H1 (cell line): ENCODE results near the gene SLC16A5. TPM values are rescaled to one million over a fixed set of nuclear protein-coding genes. Genes with fewer than 3 reads are reported as not detected.

Source experiments
- ASH2L ChIP-seq: fragments of 200-600, 300-600 bp; sonication (generic); IDR thresholded peaks from one replicate; pipeline ENCODE4 v1.7.1; 2017; ENCODE audit warnings: low read length
- BCL11A ChIP-seq, 2 experiments: IDR thresholded peaks; one replicate each; pipeline ENCODE4 v1.6.1; 2011; ENCODE audit warnings: low read depth in 2 of 2, low read length in 2 of 2, mild to moderate bottlenecking in 2 of 2
- CTBP2 ChIP-seq: IDR thresholded peaks from 2 replicates; pipeline ENCODE4 v1.7.0; 2011; ENCODE audit warnings: borderline replicate concordance, mild to moderate bottlenecking, moderate library complexity, mixed read lengths, low read length; ENCODE audit not compliant: insufficient read depth, insufficient read length
- JUN ChIP-seq: IDR thresholded peaks from 2 replicates; pipeline ENCODE4 v1.6.1; 2011; ENCODE audit warnings: low read depth, mild to moderate bottlenecking, improper control_type of control experiment, low read length
- KDM5A ChIP-seq: fragments of 200-600 bp; IDR thresholded peaks from 2 replicates; pipeline ENCODE4 v1.7.1; 2012; ENCODE audit warnings: mild to moderate bottlenecking, low read length, inconsistent platforms, mixed read lengths
- NRF1 ChIP-seq: IDR thresholded peaks from 2 replicates; pipeline ENCODE4 v1.6.1; 2011; ENCODE audit warnings: mild to moderate bottlenecking, low read depth, low read length, improper control_type of control experiment
- POLR2A ChIP-seq, 2 experiments: IDR thresholded peaks; 1 replicate in 1 of 2; 2 replicates in 1 of 2; pipeline ENCODE4 v1.6.1; 2011; ENCODE audit warnings: low read depth in 2 of 2, low read length in 2 of 2, mild to moderate bottlenecking in 2 of 2; ENCODE audit errors: control extremely low read depth in 1 of 2
- RAD21 ChIP-seq, 2 experiments: IDR thresholded peaks in 1 of 2; conservative IDR thresholded peaks in 1 of 2; 2 replicates each; pipeline ENCODE4 v1.6.1; 2011; ENCODE audit warnings: low read depth in 2 of 2, low read length in 2 of 2, improper control_type of control experiment in 1 of 2, inconsistent platforms in 1 of 2, mild to moderate bottlenecking in 1 of 2, moderate library complexity in 1 of 2
- RXRA ChIP-seq: IDR thresholded peaks from 2 replicates; pipeline ENCODE4 v1.6.1; 2011; ENCODE audit warnings: low read depth, mild to moderate bottlenecking, low read length, moderate library complexity; ENCODE audit not compliant: insufficient read depth
- SIN3A ChIP-seq, 2 experiments: IDR thresholded peaks in 1 of 2; conservative IDR thresholded peaks in 1 of 2; 2 replicates each; pipeline ENCODE4 v1.6.1; 2011 to 2012; ENCODE audit warnings: low read length in 2 of 2, improper control_type of control experiment in 1 of 2, low read depth in 1 of 2, mild to moderate bottlenecking in 1 of 2
- SP1 ChIP-seq: IDR thresholded peaks from 2 replicates; pipeline ENCODE4 v1.6.1; 2011; ENCODE audit warnings: low read depth, low read length
- SRF ChIP-seq: IDR thresholded peaks from 2 replicates; pipeline ENCODE4 v1.6.1; 2011; ENCODE audit warnings: mild to moderate bottlenecking, low read depth, low read length, moderate library complexity
- TBP ChIP-seq: IDR thresholded peaks from 2 replicates; pipeline ENCODE4 v1.6.1; 2011; ENCODE audit warnings: low read depth, low read length, improper control_type of control experiment
- polyA plus RNA-seq, 7 experiments: library from polyadenylated mRNA; depleted of rRNA in 3 of 7; stranded (reverse) in 5 of 7; unstranded in 2 of 7; fragments of >200 nt in 5 of 7; fragments of 200-250 nt in 2 of 7; gene quantifications; 1 replicate in 5 of 7; 2 replicates in 1 of 7; 4 replicates in 1 of 7; pipeline versions ENCODE4 v1.2.1 to v1.2.3, GENCODE V29; 2011 to 2013; ENCODE audit warnings: missing spikeins in 2 of 7, mixed read lengths in 2 of 7
- total RNA-seq: library from RNA; stranded (reverse); fragmentation: NEBNext Ultra II Directional; extraction: Animal tissue kit (Norgen Biotek cat#: 25700); gene quantifications from 2 replicates; pipeline ENCODE4 v1.2.1, GENCODE V29; 2021
- TF ChIP-seq, protein P1 (sequence below), 3 experiments: IDR thresholded peaks; 1 replicate in 2 of 3; 2 replicates in 1 of 3; pipeline versions ENCODE4 v1.5.1 to v1.6.1; 2011; ENCODE audit warnings: low read length in 3 of 3, mild to moderate bottlenecking in 3 of 3, inconsistent platforms in 2 of 3, low read depth in 1 of 3, moderate library complexity in 1 of 3; ENCODE audit not compliant: insufficient read depth in 1 of 3; ENCODE audit errors: control extremely low read depth in 1 of 3
- TF ChIP-seq, protein P2 (sequence below): IDR thresholded peaks from 2 replicates; pipeline ENCODE4 v1.6.1; 2012; ENCODE audit warnings: low read length, inconsistent platforms
- TF ChIP-seq, protein P3 (sequence below): IDR thresholded peaks from 2 replicates; pipeline ENCODE4 v1.6.1; 2012; ENCODE audit warnings: inconsistent platforms
- TF ChIP-seq, protein P4 (sequence below): IDR thresholded peaks from 2 replicates; pipeline ENCODE4 v1.6.1; 2011; ENCODE audit warnings: low read length, improper control_type of control experiment

SLC16A5 gene
- total and polyA plus RNA-seq, 2 of the 8 experiments (the other 6 are each of a cell fraction or from before 2014, with no cell fraction given): 17.1 to 34.7 TPM

DNA sequence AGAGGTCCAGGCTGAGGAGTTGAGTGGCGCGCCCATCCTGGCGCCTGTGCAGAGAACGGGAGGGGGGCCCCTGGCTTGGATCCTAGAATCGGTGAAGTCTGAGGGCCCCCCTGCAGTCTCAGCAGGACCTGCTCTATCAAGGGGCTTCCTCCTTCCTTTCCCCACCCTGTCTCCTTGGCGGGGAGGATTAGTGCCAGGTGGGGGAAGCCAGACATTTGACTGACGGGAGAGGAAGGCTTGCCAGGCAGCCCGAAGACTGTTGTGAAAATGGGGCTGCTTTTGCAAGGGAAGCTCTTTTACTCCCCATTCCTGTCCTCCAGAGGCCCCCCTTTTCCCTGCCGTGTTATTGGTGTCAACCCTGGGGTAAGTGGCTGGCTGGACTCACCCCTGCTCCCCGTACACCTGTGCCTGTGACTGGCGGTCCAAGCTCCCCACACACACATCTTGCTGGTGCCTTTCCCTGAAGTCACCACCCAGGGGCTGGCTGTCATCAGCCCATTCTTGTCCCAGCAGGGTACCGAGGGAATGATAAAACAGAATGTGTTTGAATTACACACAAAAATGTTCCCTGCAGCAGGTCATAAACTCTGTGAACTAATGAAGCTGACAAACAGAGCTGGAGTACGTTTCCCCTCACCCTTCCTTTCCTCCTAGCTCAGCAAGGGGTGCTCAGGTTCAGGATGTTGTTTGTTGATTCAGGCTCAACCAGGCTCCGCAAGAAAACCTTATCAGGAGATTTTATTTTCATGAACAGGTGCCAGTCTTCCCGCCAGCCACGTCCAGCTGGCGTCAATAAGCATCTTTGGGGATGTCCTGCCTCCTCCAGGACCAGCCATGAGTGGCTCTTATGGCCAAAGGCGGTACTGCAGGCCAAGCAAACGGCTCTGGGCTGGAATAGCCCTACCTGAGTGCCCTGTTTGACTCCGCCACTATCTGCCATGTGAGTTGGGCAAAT, 17.6 kb downstream of the SLC16A5 start (continued):
- TF ChIP-seq, protein P1, sequence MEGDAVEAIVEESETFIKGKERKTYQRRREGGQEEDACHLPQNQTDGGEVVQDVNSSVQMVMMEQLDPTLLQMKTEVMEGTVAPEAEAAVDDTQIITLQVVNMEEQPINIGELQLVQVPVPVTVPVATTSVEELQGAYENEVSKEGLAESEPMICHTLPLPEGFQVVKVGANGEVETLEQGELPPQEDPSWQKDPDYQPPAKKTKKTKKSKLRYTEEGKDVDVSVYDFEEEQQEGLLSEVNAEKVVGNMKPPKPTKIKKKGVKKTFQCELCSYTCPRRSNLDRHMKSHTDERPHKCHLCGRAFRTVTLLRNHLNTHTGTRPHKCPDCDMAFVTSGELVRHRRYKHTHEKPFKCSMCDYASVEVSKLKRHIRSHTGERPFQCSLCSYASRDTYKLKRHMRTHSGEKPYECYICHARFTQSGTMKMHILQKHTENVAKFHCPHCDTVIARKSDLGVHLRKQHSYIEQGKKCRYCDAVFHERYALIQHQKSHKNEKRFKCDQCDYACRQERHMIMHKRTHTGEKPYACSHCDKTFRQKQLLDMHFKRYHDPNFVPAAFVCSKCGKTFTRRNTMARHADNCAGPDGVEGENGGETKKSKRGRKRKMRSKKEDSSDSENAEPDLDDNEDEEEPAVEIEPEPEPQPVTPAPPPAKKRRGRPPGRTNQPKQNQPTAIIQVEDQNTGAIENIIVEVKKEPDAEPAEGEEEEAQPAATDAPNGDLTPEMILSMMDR (IDR thresholded peaks at IDR 0.05; ENCODE audit: control extremely low read depth in 1 of 3, insufficient read depth in 1 of 3, low read depth in 1 of 3, low read length in 3 of 3): peak; percentile 75 to 87 (median 86)
- no peak for TF ChIP-seq SIN3A (conservative IDR thresholded peaks at IDR 0.05 in 1 of 2, IDR thresholded peaks at IDR 0.05 in 1 of 2; ENCODE audit: low read depth in 1 of 2, low read length in 2 of 2)
- TF ChIP-seq BCL11A (IDR thresholded peaks at IDR 0.05; ENCODE audit: low read depth in 2 of 2, low read length in 2 of 2): no peak
- no peak for TF ChIP-seq SRF
- TF ChIP-seq TBP: no peak
- TF ChIP-seq, protein P2, sequence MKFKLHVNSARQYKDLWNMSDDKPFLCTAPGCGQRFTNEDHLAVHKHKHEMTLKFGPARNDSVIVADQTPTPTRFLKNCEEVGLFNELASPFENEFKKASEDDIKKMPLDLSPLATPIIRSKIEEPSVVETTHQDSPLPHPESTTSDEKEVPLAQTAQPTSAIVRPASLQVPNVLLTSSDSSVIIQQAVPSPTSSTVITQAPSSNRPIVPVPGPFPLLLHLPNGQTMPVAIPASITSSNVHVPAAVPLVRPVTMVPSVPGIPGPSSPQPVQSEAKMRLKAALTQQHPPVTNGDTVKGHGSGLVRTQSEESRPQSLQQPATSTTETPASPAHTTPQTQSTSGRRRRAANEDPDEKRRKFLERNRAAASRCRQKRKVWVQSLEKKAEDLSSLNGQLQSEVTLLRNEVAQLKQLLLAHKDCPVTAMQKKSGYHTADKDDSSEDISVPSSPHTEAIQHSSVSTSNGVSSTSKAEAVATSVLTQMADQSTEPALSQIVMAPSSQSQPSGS: no peak
- TF ChIP-seq POLR2A (IDR thresholded peaks at IDR 0.05; ENCODE audit: control extremely low read depth in 1 of 2, low read depth in 2 of 2, low read length in 2 of 2): no peak
- no peak for TF ChIP-seq JUN
- TF ChIP-seq RXRA: no peak
- no peak for TF ChIP-seq KDM5A
- no peak for TF ChIP-seq NRF1
- peak; percentile 58 to 63 for TF ChIP-seq RAD21 (IDR thresholded peaks at IDR 0.05 in 1 of 2, conservative IDR thresholded peaks at IDR 0.05 in 1 of 2; ENCODE audit: low read depth in 2 of 2, low read length in 2 of 2)
- TF ChIP-seq, protein P3, sequence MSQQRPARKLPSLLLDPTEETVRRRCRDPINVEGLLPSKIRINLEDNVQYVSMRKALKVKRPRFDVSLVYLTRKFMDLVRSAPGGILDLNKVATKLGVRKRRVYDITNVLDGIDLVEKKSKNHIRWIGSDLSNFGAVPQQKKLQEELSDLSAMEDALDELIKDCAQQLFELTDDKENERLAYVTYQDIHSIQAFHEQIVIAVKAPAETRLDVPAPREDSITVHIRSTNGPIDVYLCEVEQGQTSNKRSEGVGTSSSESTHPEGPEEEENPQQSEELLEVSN: peak; percentile 50; the same call in 1 of the 2 replicates
- no peak for TF ChIP-seq SP1
- TF ChIP-seq ASH2L: no peak
- no peak for TF ChIP-seq CTBP2
- TF ChIP-seq, protein P4, sequence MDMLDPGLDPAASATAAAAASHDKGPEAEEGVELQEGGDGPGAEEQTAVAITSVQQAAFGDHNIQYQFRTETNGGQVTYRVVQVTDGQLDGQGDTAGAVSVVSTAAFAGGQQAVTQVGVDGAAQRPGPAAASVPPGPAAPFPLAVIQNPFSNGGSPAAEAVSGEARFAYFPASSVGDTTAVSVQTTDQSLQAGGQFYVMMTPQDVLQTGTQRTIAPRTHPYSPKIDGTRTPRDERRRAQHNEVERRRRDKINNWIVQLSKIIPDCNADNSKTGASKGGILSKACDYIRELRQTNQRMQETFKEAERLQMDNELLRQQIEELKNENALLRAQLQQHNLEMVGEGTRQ: no peak
